Cardiac muscle cell (in vitro differentiated cells and primary cell): ENCODE measurements around the gene KLHL2. TPM values are rescaled to one million over a fixed set of nuclear protein-coding genes. Genes with fewer than 3 reads are reported as not detected.

ENCODE experiments used
- DNase-seq, 2 donors: peaks; one replicate each; pipeline versions ENCODE4 v3.0.0 to v3.0.0-alpha.2; 2010 to 2017; ENCODE audit warnings: low read depth in 1 of 2, low spot score in 1 of 2
- H3K27ac ChIP-seq: fragments of 200-600 bp; sonication (generic); 2 replicates; pipeline ENCODE4 v1.5.1; 2016
- H3K27me3 ChIP-seq: fragments of 200-600 bp; sonication (generic); 2 replicates; pipeline ENCODE4 v1.6.0; 2016; ENCODE audit warnings: control low read depth
- H3K36me3 ChIP-seq: fragments of 200-600 bp; sonication (generic); 2 replicates; pipeline ENCODE4 v1.5.1; 2016; ENCODE audit warnings: control low read depth
- H3K4me1 ChIP-seq: fragments of 200-600 bp; sonication (generic); 2 replicates; pipeline ENCODE4 v1.8.1; 2017; ENCODE audit warnings: low read depth, mild to moderate bottlenecking, mixed run types
- H3K4me3 ChIP-seq: fragments of 200-600 bp; sonication (generic); 2 replicates; pipeline ENCODE4 v1.5.1; 2016; ENCODE audit warnings: mild to moderate bottlenecking
- H3K9me3 ChIP-seq: fragments of 200-600 bp; sonication (generic); 2 replicates; pipeline ENCODE4 v1.5.1; 2017; ENCODE audit warnings: low read depth, mild to moderate bottlenecking, control low read depth
- CTCF ChIP-seq: IDR thresholded peaks from 2 replicates; pipeline ENCODE4 v1.5.1; 2012; ENCODE audit warnings: low read depth, mild to moderate bottlenecking, low read length
- polyA plus RNA-seq: library from polyadenylated mRNA; unstranded; fragments of >200 nt; fragmentation: Nextera tagmentation; extraction: Ambion mirVana; gene quantifications from 2 replicates; pipeline ENCODE4 v1.2.1, GENCODE V29; 2016
- total RNA-seq: library from RNA; depleted of rRNA; stranded (reverse); fragments of >200 nt; gene quantifications from 2 replicates; pipeline ENCODE4 v1.2.3, GENCODE V29; 2016

The KLHL2 gene
- total and polyA plus RNA-seq, 2 experiments from 2014 or later: 39.7 to 39.8 TPM

- Histone ChIP-seq H3K4me3 (no peak overlapping the region), H3K4me1 (no peaks in the 10 kb centered on the region), H3K27me3 (no peaks in the 10 kb centered on the region), H3K9me3 (no peaks in the 10 kb centered on the region), H3K27ac (no peak overlapping the region), H3K36me3 (peaks cover under 1% of the 10 kb centered on the region)
- no peak for DNase-seq
- TF ChIP-seq CTCF: no peak
Observed at GRCh38 chr4:165302658-165303057, 95.3 kb downstream of the KLHL2 start.

DNA sequence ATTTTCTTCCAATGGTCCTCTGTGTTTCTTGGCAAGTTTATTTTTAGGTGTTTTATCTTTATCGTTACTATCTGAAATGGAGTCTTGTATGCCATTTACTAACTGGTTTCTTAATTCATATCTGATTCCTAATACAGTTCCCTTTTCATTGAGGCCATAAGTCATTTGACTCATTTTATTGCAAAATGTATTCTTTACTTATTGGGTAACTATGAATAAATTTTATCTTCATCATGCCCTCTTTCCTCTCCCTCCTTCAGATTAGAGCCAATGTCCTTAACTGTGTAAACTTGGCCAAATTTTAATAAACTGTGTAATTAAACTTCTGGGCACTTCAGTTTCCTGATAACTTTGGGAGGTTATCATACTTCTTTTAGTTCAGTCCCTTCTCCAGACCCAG is 100.8 kb downstream of the KLHL2 start:
- Histone ChIP-seq H3K9me3 (no peaks in the 10 kb centered on the region), H3K36me3 (peaks cover 4% of the 10 kb centered on the region), H3K4me3 (no peak overlapping the region), H3K4me1 (no peaks in the 10 kb centered on the region), H3K27ac (no peak overlapping the region), H3K27me3 (no peaks in the 10 kb centered on the region)
- DNase-seq: peak in 1 of 2 donors; percentile 32
- TF ChIP-seq CTCF: no peak

GRCh38 chr4:165308606-165309005 is 101.2 kb downstream of the KLHL2 start:
- peaks cover 4% of the 10 kb centered on the region for H3K36me3 ChIP-seq
- H3K27ac ChIP-seq: no peak overlapping the region
- H3K9me3 ChIP-seq: no peaks in the 10 kb centered on the region
- H3K4me3 ChIP-seq: no peak overlapping the region
- H3K4me1 ChIP-seq: no peaks in the 10 kb centered on the region
- no peaks in the 10 kb centered on the region for H3K27me3 ChIP-seq
- no peak for TF ChIP-seq CTCF
- DNase-seq: peak in 1 of 2 donors; percentile 25

- TF ChIP-seq CTCF: no peak
- H3K4me1 ChIP-seq: no peaks in the 10 kb centered on the region
- DNase-seq: no peak
- no peak overlapping the region for H3K4me3 ChIP-seq
- H3K27me3 ChIP-seq: no peaks in the 10 kb centered on the region
- no peaks in the 10 kb centered on the region for H3K9me3 ChIP-seq
- H3K36me3 ChIP-seq: peaks cover 4% of the 10 kb centered on the region
- no peak overlapping the region for H3K27ac ChIP-seq
Observed at GRCh38 chr4:165309456-165309855, 102.1 kb downstream of the KLHL2 start.

GRCh38 chr4:165312506-165312905 is 105.1 kb downstream of the KLHL2 start:
- DNase-seq: peak in 1 of 2 donors; percentile 63
- no peaks in the 10 kb centered on the region for H3K9me3 ChIP-seq
- no peak overlapping the region for H3K27ac ChIP-seq
- no peak for TF ChIP-seq CTCF
- no peaks in the 10 kb centered on the region for H3K27me3 ChIP-seq
- peaks cover 4% of the 10 kb centered on the region for H3K36me3 ChIP-seq
- H3K4me3 ChIP-seq: no peak overlapping the region
- no peaks in the 10 kb centered on the region for H3K4me1 ChIP-seq

GRCh38 chr4:165319030-165319429 is 111.7 kb downstream of the KLHL2 start:
- no peak for TF ChIP-seq CTCF
- no peak for DNase-seq
- H3K9me3 ChIP-seq: no peaks in the 10 kb centered on the region
- peaks cover 11% of the 10 kb centered on the region for H3K4me1 ChIP-seq
- H3K27me3 ChIP-seq: no peaks in the 10 kb centered on the region
- no peak overlapping the region for H3K4me3 ChIP-seq
- H3K36me3 ChIP-seq: no peaks in the 10 kb centered on the region
- H3K27ac ChIP-seq: no peak overlapping the region
